B cell (primary cell): ENCODE measurements around the gene NME5. TPM values are rescaled to one million over a fixed set of nuclear protein-coding genes. Genes with fewer than 3 reads are reported as not detected.

ENCODE experiments used
- ATAC-seq: fragments of 200-7000 bp; cut with Tn5 transposase; one replicate; pipeline ENCODE4 v1.10.0; 2021; ENCODE audit warnings: low read depth, mild to moderate bottlenecking, moderate number of reproducible peaks, moderate library complexity
- CTCF ChIA-PET: fragments of 350-600 bp; sonication (Branson Sonifier 250); formaldehyde crosslinking; loops from one replicate; lab custom pipeline; 2021; ENCODE audit warnings: antibody characterized with exemption, inconsistent platforms; lab: Charles Lee
- POLR2A ChIA-PET: fragments of 350-600 bp; sonication (Branson Sonifier 250); formaldehyde crosslinking; loops from one replicate; lab custom pipeline; 2021; ENCODE audit warnings: antibody characterized with exemption; lab: Charles Lee
- DNase-seq: peaks from one replicate; pipeline ENCODE4 v3.0.0; 2013
- H2AFZ ChIP-seq: 2 replicates; pipeline ENCODE4 v1.6.1; 2012; ENCODE audit warnings: mild to moderate bottlenecking, low read depth, low read length; ENCODE audit not compliant: insufficient read depth, poor library complexity, severe bottlenecking
- H3K27ac ChIP-seq, 2 donors: 1 replicate in 1 of 2; 2 replicates in 1 of 2; pipeline ENCODE4 v1.5.1; 2012 to 2013; ENCODE audit warnings: low read length in 2 of 2, mild to moderate bottlenecking in 2 of 2, moderate library complexity in 1 of 2
- H3K27me3 ChIP-seq, 4 experiments: fragments of 200-600 bp in 1 of 4; sonication (generic) in 1 of 4; replicated peaks in 1 of 4; 1 replicate in 2 of 4; 2 replicates in 2 of 4; pipeline versions ENCODE4 v1.6.1 to v1.7.0; 2013 to 2016; ENCODE audit warnings: low read length in 3 of 4, mild to moderate bottlenecking in 2 of 4, mixed read lengths in 1 of 4, moderate library complexity in 1 of 4; ENCODE audit not compliant: insufficient read depth in 4 of 4, control insufficient read depth in 3 of 4; ENCODE audit errors: control extremely low read depth in 1 of 4
- H3K36me3 ChIP-seq, 2 experiments: replicated peaks in 1 of 2; 1 replicate in 1 of 2; 2 replicates in 1 of 2; pipeline versions ENCODE4 v1.6.1 to v1.7.1; 2013; ENCODE audit warnings: low read length in 1 of 2; ENCODE audit not compliant: insufficient read depth in 2 of 2, control insufficient read depth in 1 of 2; ENCODE audit errors: control extremely low read depth in 1 of 2, extremely low read depth in 1 of 2
- H3K4me1 ChIP-seq, 2 donors: fragments of 200-600 bp in 1 of 2; sonication (generic) in 1 of 2; 1 replicate in 1 of 2; 2 replicates in 1 of 2; pipeline versions ENCODE4 v1.5.1 to v1.6.1; 2013 to 2017; ENCODE audit warnings: low read length in 2 of 2; ENCODE audit not compliant: control insufficient read depth in 2 of 2, insufficient read depth in 2 of 2
- H3K4me2 ChIP-seq: replicated peaks from 2 replicates; pipeline ENCODE3; 2012; ENCODE audit warnings: mild to moderate bottlenecking, low read depth, low read length; ENCODE audit not compliant: poor library complexity, severe bottlenecking
- H3K4me3 ChIP-seq, 5 experiments: fragments of 200-600 bp in 1 of 5; sonication (generic) in 1 of 5; 1 replicate in 3 of 5; 2 replicates in 2 of 5; pipeline versions ENCODE4 v1.5.1 to v1.7.0; 2011 to 2016; ENCODE audit warnings: low read length in 4 of 5, mild to moderate bottlenecking in 4 of 5, low read depth in 2 of 5, control low read depth in 1 of 5, moderate library complexity in 1 of 5; ENCODE audit not compliant: insufficient read depth in 1 of 5; ENCODE audit errors: control extremely low read depth in 1 of 5, extremely low read depth in 1 of 5
- H3K79me2 ChIP-seq: fragments of 200-600 bp; sonication (generic); one replicate; pipeline ENCODE4 v1.6.0; 2016; ENCODE audit warnings: low read length; ENCODE audit not compliant: control insufficient read depth, insufficient read depth
- H3K9ac ChIP-seq: fragments of 200-600 bp; sonication (generic); 2 replicates; pipeline ENCODE4 v1.6.1; 2017; ENCODE audit warnings: mild to moderate bottlenecking, low read length, moderate library complexity
- H3K9me3 ChIP-seq, 3 donors: one replicate each; pipeline versions ENCODE4 v1.6.1 to v1.7.1; 2013; ENCODE audit warnings: low read length in 2 of 3; ENCODE audit not compliant: control insufficient read depth in 2 of 3, insufficient read depth in 1 of 3; ENCODE audit errors: control extremely low read depth in 1 of 3
- H4K20me1 ChIP-seq: 2 replicates; pipeline ENCODE4 v1.6.0; 2012; ENCODE audit warnings: mild to moderate bottlenecking, low read length; ENCODE audit not compliant: insufficient read depth, control insufficient read depth, poor library complexity, severe bottlenecking
- H3K27ac Mint-ChIP-seq: one replicate; pipeline ENCODE4 v1.8.0; 2021; ENCODE audit warnings: mixed read lengths
- H3K27me3 Mint-ChIP-seq: one replicate; pipeline ENCODE4 v1.8.0; 2021; ENCODE audit warnings: mixed read lengths
- H3K4me1 Mint-ChIP-seq: one replicate; pipeline ENCODE4 v1.8.0; 2021; ENCODE audit warnings: mixed read lengths
- H3K4me3 Mint-ChIP-seq: one replicate; pipeline ENCODE4 v1.8.0; 2021; ENCODE audit warnings: mixed read lengths
- H3K9me3 Mint-ChIP-seq: one replicate; pipeline ENCODE4 v1.8.0; 2022; ENCODE audit warnings: mixed read lengths; ENCODE audit not compliant: insufficient read depth
- EZH2 ChIP-seq: IDR thresholded peaks from 2 replicates; pipeline ENCODE4 v1.6.1; 2012; ENCODE audit warnings: borderline replicate concordance, low read depth, mild to moderate bottlenecking, moderate library complexity, low read length; ENCODE audit not compliant: insufficient read depth, poor library complexity, severe bottlenecking
- WGBS: methylation state at CpG from one replicate; pipeline ENCODE4 v1.1.5; 2013; ENCODE audit warnings: missing lambda C conversion rate; ENCODE audit not compliant: insufficient coverage; 5-methylcytosine and 5-hydroxymethylcytosine counted together
- intact Hi-C: fragments of 100-400 bp; cut with micrococcal nuclease; formaldehyde crosslinking; loops from one replicate; pipeline ENCODE4 v1.10.0; 2022
- polyA plus RNA-seq: library from polyadenylated mRNA; depleted of rRNA; stranded (reverse); fragments of >200 nt; gene quantifications from 2 replicates; pipeline ENCODE4 v1.2.3, GENCODE V29; 2012
- total RNA-seq, 2 donors: library from RNA; stranded (reverse); fragments of 120-200 nt in 1 of 2; gene quantifications; 1 replicate in 1 of 2; 2 replicates in 1 of 2; pipeline versions ENCODE4 v1.2.3 to v1.2.4, GENCODE V29; 2013 to 2022
- TF ChIP-seq, protein P1 (sequence below): fragments of 200-600 bp; IDR thresholded peaks from one replicate; pipeline ENCODE4 v1.8.0; 2022; ENCODE audit warnings: antibody characterized with exemption, mild to moderate bottlenecking

The NME5 gene
- total and polyA plus RNA-seq, 2 donors (not counting 1 experiment from before 2014, with no cell fraction given), result not detected

DNA sequence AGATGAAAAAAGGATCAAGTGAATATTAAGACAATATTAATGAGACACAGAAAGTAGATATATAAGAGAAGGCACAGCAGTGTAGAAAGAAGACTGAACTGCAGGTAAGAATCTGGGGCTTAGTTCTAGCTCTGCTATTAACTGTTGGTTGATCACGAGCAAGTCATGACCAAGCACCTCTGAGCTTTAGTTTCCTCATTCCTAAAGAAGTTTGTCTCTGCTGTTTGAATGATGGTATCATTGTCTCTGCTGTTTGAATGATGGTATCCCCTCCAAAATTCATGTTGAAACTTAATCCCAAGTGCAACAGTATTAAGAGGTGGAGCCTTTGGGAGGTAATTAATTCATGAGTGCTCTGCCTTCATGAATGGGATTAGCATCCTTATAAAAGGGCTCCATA, 2.5 kb upstream of the NME5 start:
- Histone ChIP-seq H3K27me3 (peaks cover 0 to 6% (median 5%) of the 10 kb centered on the region in 4 experiments), H3K9ac (no peak overlapping the region), H4K20me1 (no peaks in the 10 kb centered on the region), H3K9me3 (peaks cover 0 to 4% (median 0%) of the 10 kb centered on the region in 3 donors), H3K36me3 (no peaks in the 10 kb centered on the region), H3K4me2 (no peak overlapping the region), H3K79me2 (no peaks in the 10 kb centered on the region), H3K4me3 (no peak overlapping the region), H3K4me1 (peaks cover 5 to 8% of the 10 kb centered on the region in 2 donors), H2AFZ (no peak overlapping the region), H3K27ac (no peak overlapping the region)
- CTCF ChIA-PET, result interaction anchor here (0.5 to 1.7 kb wide), 3 partner anchors 8 to 88 kb away, joined by 3 to 5 read pairs (median 5); no protein-coding TSS in a partner anchor
- peaks cover 9% of the 10 kb centered on the region for H3K4me1 Mint-ChIP-seq
- no peak overlapping the region for H3K27ac Mint-ChIP-seq
- ATAC-seq (no peak), DNase-seq (no peak)
- 40% methylated on average over 1 of the region's 1 CpG for WGBS
- no peak for TF ChIP-seq EZH2
- TF ChIP-seq, protein P1, sequence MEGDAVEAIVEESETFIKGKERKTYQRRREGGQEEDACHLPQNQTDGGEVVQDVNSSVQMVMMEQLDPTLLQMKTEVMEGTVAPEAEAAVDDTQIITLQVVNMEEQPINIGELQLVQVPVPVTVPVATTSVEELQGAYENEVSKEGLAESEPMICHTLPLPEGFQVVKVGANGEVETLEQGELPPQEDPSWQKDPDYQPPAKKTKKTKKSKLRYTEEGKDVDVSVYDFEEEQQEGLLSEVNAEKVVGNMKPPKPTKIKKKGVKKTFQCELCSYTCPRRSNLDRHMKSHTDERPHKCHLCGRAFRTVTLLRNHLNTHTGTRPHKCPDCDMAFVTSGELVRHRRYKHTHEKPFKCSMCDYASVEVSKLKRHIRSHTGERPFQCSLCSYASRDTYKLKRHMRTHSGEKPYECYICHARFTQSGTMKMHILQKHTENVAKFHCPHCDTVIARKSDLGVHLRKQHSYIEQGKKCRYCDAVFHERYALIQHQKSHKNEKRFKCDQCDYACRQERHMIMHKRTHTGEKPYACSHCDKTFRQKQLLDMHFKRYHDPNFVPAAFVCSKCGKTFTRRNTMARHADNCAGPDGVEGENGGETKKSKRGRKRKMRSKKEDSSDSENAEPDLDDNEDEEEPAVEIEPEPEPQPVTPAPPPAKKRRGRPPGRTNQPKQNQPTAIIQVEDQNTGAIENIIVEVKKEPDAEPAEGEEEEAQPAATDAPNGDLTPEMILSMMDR, result no peak
- H3K4me3 Mint-ChIP-seq, result no peak overlapping the region
- H3K9me3 Mint-ChIP-seq, result no peaks in the 10 kb centered on the region
- peaks cover 11% of the 10 kb centered on the region for H3K27me3 Mint-ChIP-seq
- POLR2A ChIA-PET, result no interaction called here
- intact Hi-C loops, result no loop called here

DNA sequence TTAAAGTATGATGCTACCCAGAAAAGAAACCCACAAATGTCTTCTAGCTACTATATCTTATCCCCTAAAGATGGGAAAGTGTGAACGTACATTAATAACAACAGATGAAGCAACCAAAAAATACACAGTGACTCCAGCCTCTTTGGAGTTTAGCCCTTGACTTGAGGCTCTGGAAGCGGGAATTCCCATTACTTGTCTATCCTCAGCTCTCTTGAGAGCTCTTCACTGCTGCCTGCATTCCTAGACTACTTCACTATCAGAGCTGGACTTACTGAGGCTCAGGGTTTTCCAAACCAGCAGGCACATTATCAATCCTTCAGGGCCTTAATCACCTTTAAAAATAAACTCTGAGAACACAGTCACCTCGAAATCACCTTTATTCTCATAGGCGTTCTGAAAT, 1.0 kb upstream of the NME5 start:
- peaks cover 9% of the 10 kb centered on the region for H3K4me1 Mint-ChIP-seq
- H3K27me3 ChIP-seq, result peaks cover 0 to 6% (median 5%) of the 10 kb centered on the region in 4 experiments
- no peak overlapping the region for H2AFZ ChIP-seq
- H3K4me3 ChIP-seq, result no peak overlapping the region
- ChIA-PET CTCF (interaction anchor here (0.5 to 1.6 kb wide), 5 partner anchors 9 to 480 kb away, joined by 3 to 6 read pairs (median 4); no protein-coding TSS in a partner anchor), POLR2A (interaction anchor here (0.6 kb wide), 1 partner anchor 34 kb away, joined by 4 read pairs; no protein-coding TSS in a partner anchor)
- H3K79me2 ChIP-seq, result no peaks in the 10 kb centered on the region
- peaks cover 0 to 4% (median 0%) of the 10 kb centered on the region in 3 donors for H3K9me3 ChIP-seq
- no peak overlapping the region for H3K27ac Mint-ChIP-seq
- no peak overlapping the region for H3K27ac ChIP-seq
- TF ChIP-seq, protein P1, result no peak
- no peak for TF ChIP-seq EZH2
- 88% methylated on average over 4 of the region's 4 CpGs for WGBS
- no peaks in the 10 kb centered on the region for H3K9me3 Mint-ChIP-seq
- H4K20me1 ChIP-seq, result no peaks in the 10 kb centered on the region
- no peaks in the 10 kb centered on the region for H3K36me3 ChIP-seq
- ATAC-seq, result no peak
- H3K4me3 Mint-ChIP-seq, result no peak overlapping the region
- no peak overlapping the region for H3K9ac ChIP-seq
- H3K4me2 ChIP-seq, result no peak overlapping the region
- intact Hi-C loops, result no loop called here
- H3K4me1 ChIP-seq, result peaks cover 5 to 8% of the 10 kb centered on the region in 2 donors
- DNase-seq, result no peak
- H3K27me3 Mint-ChIP-seq, result peaks cover 16% of the 10 kb centered on the region
